ENCODE data around the gene RGPD5.
"Not testable (repeated sequence)": the region's sequence is repeated elsewhere in the genome, so short reads cannot be mapped to it uniquely, and the experiment has no call there.

- TF ChIP-seq CTCF (IDR thresholded peaks at IDR 0.05); RAD21 (conservative IDR thresholded peaks at IDR 0.05 in 1 of 2, IDR thresholded peaks at IDR 0.05 in 1 of 2); USF2 (IDR thresholded peaks at IDR 0.05); JUNB (IDR thresholded peaks at IDR 0.05); MYC (IDR thresholded peaks at IDR 0.05; ENCODE audit: borderline replicate concordance, low read length); EP300 (IDR thresholded peaks at IDR 0.05); POLR2A (IDR thresholded peaks at IDR 0.05; ENCODE audit: low read length); ESRRA (IDR thresholded peaks at IDR 0.05; ENCODE audit: borderline replicate concordance, low read length): not testable (repeated sequence)
Measured at GRCh38 chr2:109766074-109766473, 28.0 kb upstream of the RGPD5 start.
